SK-N-SH (cell line): ENCODE measurements around the gene KRT32. TPM values are rescaled to one million over a fixed set of nuclear protein-coding genes. Genes with fewer than 3 reads are reported as not detected.

Experiments used
- CTCF ChIA-PET: fragments of 300-600, 350-600 bp; formaldehyde crosslinking; extraction: SDS; loops from one replicate; lab custom pipeline; 2021; lab: Yijun Ruan, JAX
- POLR2A ChIA-PET: fragments of 350-600 bp; sonication (Branson Sonifier 250); formaldehyde crosslinking; extraction: SDS; loops from one replicate; lab custom pipeline; 2020; ENCODE audit warnings: antibody characterized with exemption, inconsistent platforms; lab: Yijun Ruan, JAX
- DNase-seq: peaks from one replicate; pipeline ENCODE4 v3.0.0; 2012
- H2AFZ ChIP-seq: fragments of 200-600 bp; sonication (generic); 2 replicates; pipeline ENCODE4 v1.8.1; 2016; ENCODE audit warnings: antibody characterized with exemption, mild to moderate bottlenecking, low read depth
- H3F3A ChIP-seq: fragments of 200-600 bp; sonication (generic); replicated peaks from 2 replicates; pipeline ENCODE3; 2016; ENCODE audit warnings: antibody characterized with exemption, mild to moderate bottlenecking; ENCODE audit not compliant: insufficient read depth
- H3K27ac ChIP-seq, 2 experiments: fragments of 200-500 bp in 1 of 2; fragments of 200-600 bp in 1 of 2; sonication (Bioruptor generic) in 1 of 2; sonication (generic), shearing (Covaris generic) in 1 of 2; 2 replicates each; pipeline versions ENCODE4 v1.5.1 to v1.6.1; 2014 to 2016; ENCODE audit warnings: low read depth in 2 of 2, inconsistent platforms in 1 of 2, low read length in 1 of 2, mild to moderate bottlenecking in 1 of 2, mixed read lengths in 1 of 2
- H3K27me3 ChIP-seq: fragments of 200-600 bp; sonication (generic), shearing (Covaris generic); 2 replicates; pipeline ENCODE4 v1.6.1; 2016; ENCODE audit warnings: mixed run types; ENCODE audit not compliant: insufficient read depth
- H3K36me3 ChIP-seq, 2 experiments: fragments of 200-500 bp in 1 of 2; fragments of 200-600 bp in 1 of 2; sonication (Bioruptor generic) in 1 of 2; sonication (generic) in 1 of 2; replicated peaks in 1 of 2; 2 replicates each; pipeline versions ENCODE3 to v1.5.1; 2014 to 2016; ENCODE audit warnings: low read length in 1 of 2, mild to moderate bottlenecking in 1 of 2; ENCODE audit not compliant: insufficient read depth in 2 of 2, control insufficient read depth in 1 of 2
- H3K4me1 ChIP-seq, 2 experiments: fragments of 200-500 bp in 1 of 2; fragments of 200-600 bp in 1 of 2; sonication (Bioruptor generic) in 1 of 2; sonication (generic), shearing (Covaris generic) in 1 of 2; 2 replicates each; pipeline versions ENCODE4 v1.5.1 to v1.6.1; 2014 to 2016; ENCODE audit warnings: low read depth in 1 of 2, low read length in 1 of 2, mixed run types in 1 of 2; ENCODE audit not compliant: insufficient read depth in 2 of 2, control insufficient read depth in 1 of 2
- H3K4me2 ChIP-seq: fragments of 200-600 bp; sonication (generic), shearing (Covaris generic); 2 replicates; pipeline ENCODE4 v1.6.1; 2017; ENCODE audit warnings: mixed run types
- H3K4me3 ChIP-seq, 2 experiments: fragments of 200-500 bp in 1 of 2; fragments of 200-600 bp in 1 of 2; sonication (Bioruptor generic) in 1 of 2; sonication (generic), shearing (Covaris generic) in 1 of 2; 2 replicates each; pipeline versions ENCODE4 v1.5.1 to v1.8.1; 2014 to 2016; ENCODE audit warnings: low read depth in 2 of 2, inconsistent platforms in 1 of 2, low read length in 1 of 2, mild to moderate bottlenecking in 1 of 2, mixed read lengths in 1 of 2, moderate library complexity in 1 of 2
- H3K79me2 ChIP-seq: fragments of 200-600 bp; sonication (generic); 2 replicates; pipeline ENCODE4 v1.8.1; 2017; ENCODE audit warnings: mild to moderate bottlenecking; ENCODE audit not compliant: insufficient read depth
- H3K9ac ChIP-seq: fragments of 200-600 bp; sonication (generic); 2 replicates; pipeline ENCODE4 v1.6.1; 2017; ENCODE audit warnings: mixed run types
- H3K9me2 ChIP-seq: fragments of 200-600 bp; sonication (generic); 2 replicates; pipeline ENCODE4 v1.6.1; 2017; ENCODE audit warnings: mixed run types
- H3K9me3 ChIP-seq: fragments of 200-600 bp; sonication (generic); 2 replicates; pipeline ENCODE4 v1.6.1; 2017; ENCODE audit warnings: mixed run types, mild to moderate bottlenecking, moderate library complexity
- H4K20me1 ChIP-seq: fragments of 200-600 bp; sonication (generic); 2 replicates; pipeline ENCODE4 v1.6.1; 2017; ENCODE audit warnings: mild to moderate bottlenecking, mixed run types; ENCODE audit not compliant: insufficient read depth
- CTCF ChIP-seq: fragments of 200-600 bp; sonication (generic); IDR thresholded peaks from 2 replicates; pipeline ENCODE4 v1.6.1; 2017; ENCODE audit warnings: antibody characterized with exemption, mild to moderate bottlenecking, moderate library complexity
- ELF1 ChIP-seq: IDR thresholded peaks from 2 replicates; pipeline ENCODE4 v1.4.0; 2012
- IRF3 ChIP-seq: fragments of 150-350 bp; IDR thresholded peaks from 2 replicates; pipeline ENCODE4 v1.6.1; 2016; ENCODE audit warnings: mild to moderate bottlenecking, low read depth, low read length
- JUND ChIP-seq: IDR thresholded peaks from 2 replicates; pipeline ENCODE4 v1.4.0; 2012
- MAX ChIP-seq: IDR thresholded peaks from 2 replicates; pipeline ENCODE4 v1.4.0; 2012; ENCODE audit warnings: low read depth
- NRF1 ChIP-seq: IDR thresholded peaks from 2 replicates; pipeline ENCODE4 v1.6.1; 2012; ENCODE audit warnings: low read depth, mild to moderate bottlenecking, low read length
- RAD21 ChIP-seq: IDR thresholded peaks from 2 replicates; pipeline ENCODE4 v1.6.1; 2012; ENCODE audit warnings: mild to moderate bottlenecking, low read length
- RFX5 ChIP-seq: IDR thresholded peaks from 2 replicates; pipeline ENCODE4 v1.6.1; 2012; ENCODE audit warnings: mild to moderate bottlenecking, improper control_type of control experiment, low read length
- SMC3 ChIP-seq: IDR thresholded peaks from 2 replicates; pipeline ENCODE4 v1.6.1; 2012; ENCODE audit warnings: low read depth, low read length, improper control_type of control experiment
- TCF12 ChIP-seq: IDR thresholded peaks from 2 replicates; pipeline ENCODE4 v1.4.0; 2012
- ZBTB33 ChIP-seq: IDR thresholded peaks from 2 replicates; pipeline ENCODE4 v1.4.0; 2012; ENCODE audit warnings: low read depth, borderline replicate concordance
- WGBS: methylation state at CpG from one replicate; pipeline ENCODE4 v1.1.6; 2017; ENCODE audit warnings: low lambda C conversion rate; 5-methylcytosine and 5-hydroxymethylcytosine counted together
- polyA plus RNA-seq, 3 experiments: library from polyadenylated mRNA; depleted of rRNA; stranded (reverse); fragments of >200 nt; gene quantifications; 2 replicates each; pipeline ENCODE4 v1.2.3, GENCODE V29; 2012

The KRT32 gene
- polyA plus RNA-seq, 1 of the 3 experiments (the other 2 are of a cell fraction) = not detected

GRCh38 chr17:41498276-41498675 lies 31.1 kb upstream of the KRT32 start:
- ChIA-PET CTCF (interaction anchor here (1.1 to 8.5 kb wide), 5 partner anchors 10 to 169 kb away, joined by 3 to 67 read pairs (median 5); no protein-coding TSS in a partner anchor), POLR2A (no interaction called here)
- no peak overlapping the region for H2AFZ ChIP-seq
- H3K4me2 ChIP-seq = no peak overlapping the region
- WGBS = 88% methylated on average over 6 of the region's 6 CpGs
- DNase-seq = no peak
- H3K4me3 ChIP-seq = no peak overlapping the region
- H3K9me3 ChIP-seq = no peaks in the 10 kb centered on the region
- no peaks in the 10 kb centered on the region for H3K36me3 ChIP-seq
- no peak overlapping the region for H3K27ac ChIP-seq
- no peaks in the 10 kb centered on the region for H3K27me3 ChIP-seq
- H3K79me2 ChIP-seq = no peaks in the 10 kb centered on the region
- peaks cover 9 to 19% of the 10 kb centered on the region in 2 experiments; a peak in 3 of 4 replicates for H3K4me1 ChIP-seq
- H3F3A ChIP-seq = no peaks in the 10 kb centered on the region
- TF ChIP-seq NRF1 (no peak), TCF12 (no peak), CTCF (no peak), SMC3 (no peak), IRF3 (no peak), ZBTB33 (no peak)
- no peaks in the 10 kb centered on the region for H3K9me2 ChIP-seq
- H3K9ac ChIP-seq = no peak overlapping the region
- H4K20me1 ChIP-seq = no peaks in the 10 kb centered on the region

GRCh38 chr17:41496803-41497484 lies 29.8 kb upstream of the KRT32 start:
- Histone ChIP-seq H4K20me1 (no peaks in the 10 kb centered on the region), H3K36me3 (no peaks in the 10 kb centered on the region), H3F3A (no peaks in the 10 kb centered on the region), H3K27ac (no peak overlapping the region), H3K27me3 (no peaks in the 10 kb centered on the region), H3K79me2 (no peaks in the 10 kb centered on the region), H2AFZ (peak overlapping the region; percentile 70; the same call in 1 of the 2 replicates), H3K4me2 (no peak overlapping the region), H3K9ac (no peak overlapping the region), H3K9me3 (no peaks in the 10 kb centered on the region), H3K9me2 (no peaks in the 10 kb centered on the region), H3K4me3 (no peak overlapping the region), H3K4me1 (peaks cover 11 to 23% of the 10 kb centered on the region in 2 experiments; a peak in 3 of 4 replicates)
- 63% methylated on average over 11 of the region's 12 CpGs for WGBS
- DNase-seq = peak; percentile 82
- TF ChIP-seq MAX (no peak), RFX5 (no peak), SMC3 (peak; percentile 80), CTCF (peak; percentile 74), JUND (no peak), TCF12 (no peak), ELF1 (peak; percentile 25; the same call in 1 of the 2 replicates), RAD21 (peak; percentile 73), NRF1 (no peak)
- POLR2A ChIA-PET = no interaction called here
- CTCF ChIA-PET = interaction anchor here (0.7 to 8.5 kb wide), 10 partner anchors 9 to 194 kb away, joined by 3 to 67 read pairs (median 3); partner anchors contain the start of gene KRTAP29-1
